Globus pallidus (tissue), 1 donor: Measurements from ENCODE around the gene MTF1.
A peak's percentile ranks its signal among the peaks of the same experiment; 100 is the strongest.

Experiments
- DNase-seq: peaks from one replicate; pipeline ENCODE4 v3.0.0-alpha.2; 2015; ENCODE audit warnings: low spot score

MTF1 gene

DNA sequence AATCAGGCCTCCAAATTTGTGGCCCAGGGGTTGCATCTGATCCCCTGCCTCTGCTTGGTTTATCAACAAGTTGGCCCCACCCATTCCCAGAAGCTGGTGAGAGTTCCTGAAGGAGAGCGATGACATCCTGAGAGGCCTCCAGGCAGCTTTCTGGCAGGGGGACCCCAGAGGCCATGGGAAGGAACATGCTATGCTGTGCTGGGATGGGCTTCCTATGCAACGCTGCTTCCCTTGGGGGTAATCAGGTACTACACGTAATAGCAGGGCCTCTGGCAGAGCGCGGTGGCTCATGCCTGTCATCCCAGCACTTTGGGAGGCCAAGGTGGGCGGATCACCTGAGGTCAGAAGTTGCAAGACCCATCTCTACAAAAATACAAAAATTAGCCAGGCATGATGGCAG, 8.4 kb upstream of the MTF1 start:
- DNase-seq: no peak

DNA sequence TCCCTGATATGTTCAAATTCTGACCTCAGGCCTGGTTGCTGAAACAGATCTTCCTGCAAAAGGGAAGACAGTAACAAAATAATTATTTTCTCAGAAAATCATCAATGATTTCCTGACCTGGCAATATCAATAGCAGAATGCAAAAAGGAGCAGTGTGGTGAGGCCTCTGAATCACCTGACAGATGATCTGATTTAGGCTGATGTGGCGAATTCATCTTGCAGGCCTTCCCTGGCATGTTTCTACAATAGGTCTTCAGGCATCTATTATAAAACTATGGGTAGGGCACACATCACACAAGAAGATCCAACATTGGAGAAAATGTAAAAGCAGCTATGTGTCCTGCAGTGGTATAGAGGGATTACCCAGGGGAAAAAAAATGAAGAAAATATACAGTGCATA, 7.1 kb upstream of the MTF1 start:
- no peak for DNase-seq

DNA sequence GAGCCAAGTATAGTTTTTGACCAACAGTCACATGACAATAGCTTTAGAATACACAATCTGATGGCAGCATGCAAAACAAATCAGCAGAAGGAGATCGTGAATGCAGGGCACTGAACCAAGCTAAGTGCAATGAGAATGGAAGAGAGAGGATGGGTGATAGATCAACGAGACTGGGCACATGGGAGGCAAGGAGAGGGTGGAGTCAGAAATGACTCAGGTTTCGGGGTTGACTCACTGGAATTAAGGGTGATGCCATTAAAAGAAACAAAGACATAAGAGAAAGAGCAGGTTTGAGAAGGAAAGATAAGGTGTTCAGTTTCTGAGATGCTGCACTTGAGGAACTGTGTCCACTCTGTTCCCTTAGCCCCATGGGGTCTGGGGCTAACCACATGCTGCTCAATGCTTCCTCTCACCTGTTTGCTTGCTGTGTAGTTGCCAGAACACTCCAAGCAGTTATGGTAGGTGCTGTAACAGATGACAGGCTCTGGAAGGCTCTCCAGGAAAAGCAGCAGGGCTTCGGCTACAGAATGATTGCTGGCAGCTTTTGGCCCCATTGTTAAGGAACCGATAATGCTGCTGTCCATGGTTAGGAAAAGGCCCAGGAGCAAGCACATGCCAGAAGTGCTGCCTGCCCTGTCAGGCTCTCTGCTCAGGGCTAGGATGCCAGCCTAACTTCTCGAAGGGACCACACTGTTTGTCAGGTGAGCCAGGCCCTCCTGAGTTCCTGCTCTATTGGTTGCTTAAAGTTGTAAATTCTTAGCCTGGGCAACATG, 6.1 kb upstream of the MTF1 start:
- DNase-seq: no peak

DNA sequence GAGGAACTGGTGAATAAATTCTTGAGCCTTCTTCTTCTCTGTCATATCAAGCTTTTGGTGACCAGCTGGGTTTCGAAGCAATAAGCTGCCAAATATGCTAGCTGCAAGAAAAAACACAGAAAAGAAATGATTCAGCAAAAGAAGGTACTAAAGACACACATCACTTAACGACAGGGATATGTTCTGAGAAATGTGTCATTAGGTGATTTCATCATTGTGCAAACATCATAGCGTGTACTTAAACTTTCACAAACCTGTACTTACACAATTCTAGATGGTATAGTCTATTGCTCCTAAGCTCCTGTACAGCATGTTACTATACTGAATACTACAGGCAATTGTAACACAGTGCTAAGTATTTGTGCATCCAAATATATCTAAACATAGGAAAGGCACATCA, 2.9 kb upstream of the MTF1 start:
- DNase-seq: no peak

DNA sequence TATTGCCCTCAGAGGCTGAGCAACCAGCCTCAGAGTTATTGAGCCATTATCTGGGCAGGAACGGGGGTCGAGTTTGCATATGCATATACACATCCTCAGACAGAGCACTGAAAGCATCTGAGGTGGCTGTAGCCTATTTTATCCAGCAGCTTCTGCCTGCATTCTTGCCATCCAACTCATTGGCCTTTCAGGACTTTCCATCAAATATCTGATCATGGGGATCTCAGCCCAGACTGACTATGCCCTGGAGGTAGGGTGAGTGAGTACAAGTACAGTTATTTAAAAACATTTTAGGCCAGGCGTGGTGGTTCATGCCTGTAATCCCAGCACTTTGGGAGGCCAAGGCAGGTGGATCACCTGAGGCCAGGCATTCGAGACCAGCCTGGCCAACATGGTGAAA, 1.8 kb upstream of the MTF1 start:
- DNase-seq: no peak

DNA sequence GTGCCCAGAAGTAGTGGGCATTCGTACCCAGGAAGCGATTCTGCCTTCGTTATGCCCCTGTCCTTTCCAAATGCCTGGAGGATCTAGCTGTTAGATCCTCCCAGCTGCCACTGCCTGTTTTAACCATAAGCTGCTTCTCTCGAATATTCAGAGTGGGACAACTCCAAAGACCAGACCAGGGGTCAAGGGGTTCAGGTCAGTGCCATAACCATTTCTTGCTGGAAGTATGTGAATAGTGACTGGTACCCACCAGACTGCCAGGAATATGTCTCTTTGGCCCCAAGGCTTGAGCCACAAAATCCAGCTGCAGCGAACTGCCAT, 914 bp upstream of the MTF1 start:
- no peak for DNase-seq

DNA sequence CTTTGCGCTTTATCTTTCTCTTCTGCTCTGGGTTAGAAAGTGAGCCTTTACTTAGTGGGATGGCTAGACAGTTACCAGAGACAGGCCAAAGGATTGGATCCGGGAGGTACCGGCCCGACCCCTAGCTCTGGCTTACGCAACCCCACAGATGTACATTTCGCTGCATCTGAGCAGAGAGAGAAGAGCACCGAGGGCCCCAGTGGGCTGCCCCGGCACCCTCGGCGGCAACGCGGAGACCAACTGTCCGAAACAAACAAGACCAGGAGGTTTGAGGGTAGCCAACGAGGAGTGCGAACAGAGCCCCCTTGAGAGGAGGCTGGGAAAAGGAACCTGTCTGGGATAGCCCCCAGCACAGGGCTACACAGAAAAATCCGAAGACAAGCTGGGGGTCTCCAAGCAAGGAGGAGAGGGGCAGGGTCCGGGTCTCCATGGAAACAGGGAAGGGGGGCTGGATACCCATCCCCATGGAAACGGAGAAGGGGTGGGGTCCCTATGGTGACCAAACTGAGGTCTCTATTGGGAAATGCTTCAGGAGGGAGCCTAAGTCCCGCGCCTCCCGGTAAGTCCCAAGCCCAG, 373 bp downstream of the MTF1 start:
- DNase-seq: no peak

DNA sequence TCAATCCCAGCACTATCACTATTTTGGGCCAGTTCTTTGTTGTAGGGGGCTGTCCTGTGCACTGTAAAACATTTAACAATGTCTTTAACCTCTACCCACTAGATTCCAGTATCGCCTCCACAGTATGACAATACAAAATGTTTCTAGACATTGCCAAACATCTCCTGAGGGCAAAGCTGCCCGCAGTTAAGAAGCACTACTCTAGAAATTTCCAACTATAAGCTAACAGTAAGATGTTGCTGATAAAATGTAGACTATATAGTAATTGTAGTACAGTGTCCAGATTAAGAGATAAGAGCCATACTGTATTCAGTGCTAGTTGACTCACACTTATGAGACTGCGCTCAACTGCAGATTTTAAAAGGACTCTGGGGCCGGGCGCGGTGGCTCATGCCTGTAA, 5.0 kb downstream of the MTF1 start:
- no peak for DNase-seq

DNA sequence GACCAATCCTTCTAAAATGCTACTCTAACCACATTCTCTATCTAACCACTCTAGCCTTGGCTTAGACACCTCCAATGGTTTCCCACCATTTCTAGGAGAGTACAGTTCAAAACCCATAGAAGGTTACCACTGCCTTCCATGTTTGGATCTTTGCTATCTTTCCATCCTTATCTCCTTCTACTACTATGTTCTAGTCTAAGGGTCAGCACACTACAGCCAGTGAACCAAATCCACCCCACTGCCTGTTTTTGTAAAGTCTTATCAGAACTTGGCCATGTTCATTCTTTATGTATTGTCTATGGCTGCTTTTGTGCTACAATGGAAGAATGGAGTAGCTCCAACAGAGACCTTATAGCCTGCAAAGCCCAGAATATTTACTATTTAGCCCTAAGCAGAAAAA, 6.2 kb downstream of the MTF1 start:
- DNase-seq: no peak

DNA sequence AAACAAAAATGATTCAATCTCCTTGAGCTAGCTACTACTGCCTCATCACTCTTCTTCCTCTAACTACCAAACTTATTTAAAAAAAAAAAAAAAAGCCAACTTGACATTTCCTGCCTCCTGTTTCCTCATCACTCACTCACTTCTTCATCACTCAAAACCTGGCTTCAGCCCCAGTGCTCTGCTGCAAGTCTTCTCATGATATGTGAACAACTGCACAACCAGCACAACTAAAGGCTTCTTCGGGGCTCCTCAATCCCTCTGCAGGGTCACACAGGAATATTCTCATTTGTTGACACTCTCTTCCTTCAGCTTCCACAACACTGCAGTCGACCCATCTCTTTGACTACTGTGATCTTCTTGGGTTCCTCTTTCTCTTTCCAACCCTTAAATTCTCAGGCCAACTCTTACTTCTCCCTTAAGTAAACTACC, 7.6 kb downstream of the MTF1 start:
- DNase-seq: peak; percentile 19

DNA sequence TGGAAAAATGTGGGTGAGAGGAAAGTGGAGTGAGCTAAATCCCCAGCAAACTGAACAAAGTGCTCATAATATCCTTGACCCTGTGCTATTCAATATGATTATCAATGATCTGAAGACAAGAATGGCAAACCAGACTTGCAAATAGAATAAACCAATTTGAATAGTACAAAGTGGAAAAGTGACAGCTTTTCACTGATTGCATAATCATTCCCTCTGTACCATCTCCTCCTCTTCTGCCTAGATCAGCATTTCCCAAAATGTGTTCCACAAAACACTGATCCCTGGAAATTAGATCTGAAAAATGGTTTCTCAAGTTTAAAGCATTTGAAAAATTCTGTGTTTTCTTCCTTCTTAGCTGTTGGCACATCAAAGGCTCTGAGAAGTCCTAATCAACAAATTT, 8.1 kb downstream of the MTF1 start:
- no peak for DNase-seq

DNA sequence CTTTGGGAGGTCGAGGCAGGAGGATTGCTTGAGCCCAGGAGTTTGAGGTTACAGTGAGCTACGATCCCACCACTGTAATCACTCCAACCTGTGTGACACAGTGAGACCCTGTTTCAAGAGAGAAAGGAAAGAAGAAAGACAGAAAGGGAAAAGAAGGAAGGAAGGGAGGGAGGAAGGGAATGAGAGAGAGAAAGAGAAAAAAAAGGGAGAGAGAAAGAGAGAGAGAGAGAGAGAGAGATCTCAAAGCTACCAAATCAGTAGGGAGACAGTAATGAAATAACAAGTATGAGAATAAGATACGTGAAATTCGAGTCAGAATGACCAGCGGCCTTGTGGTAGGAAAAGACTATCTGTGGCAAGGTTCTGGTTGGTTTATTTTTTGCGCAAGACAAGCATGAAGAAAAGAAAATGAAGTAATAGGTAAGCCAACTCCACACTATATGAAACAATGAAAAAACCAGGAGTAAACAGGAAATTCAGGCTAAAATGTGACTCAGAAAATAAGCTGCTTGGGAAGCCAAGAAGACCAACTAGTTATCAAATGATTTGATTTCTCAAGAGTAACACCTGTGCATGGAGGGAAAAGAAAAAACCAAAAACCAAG, 8.9 kb downstream of the MTF1 start:
- DNase-seq: no peak

DNA sequence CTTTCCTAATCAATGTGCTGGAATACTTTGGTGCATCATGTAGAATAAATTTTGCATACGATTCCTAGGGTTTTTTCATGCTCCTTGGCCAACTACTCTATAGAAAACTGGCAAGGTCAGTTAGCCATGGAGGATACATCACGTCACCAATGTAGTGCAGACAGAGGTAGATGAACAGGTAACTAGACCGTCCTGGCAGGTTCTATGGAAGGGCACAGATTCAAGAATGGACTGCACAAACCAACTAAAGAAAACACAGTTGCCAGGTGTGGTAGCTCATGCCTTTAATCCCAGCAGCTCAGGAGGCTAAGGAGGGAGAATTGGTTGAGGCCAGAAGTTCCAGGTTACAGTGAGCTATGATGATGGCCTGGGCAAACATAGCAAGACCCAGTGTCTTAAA, 9.9 kb downstream of the MTF1 start:
- DNase-seq: no peak

DNA sequence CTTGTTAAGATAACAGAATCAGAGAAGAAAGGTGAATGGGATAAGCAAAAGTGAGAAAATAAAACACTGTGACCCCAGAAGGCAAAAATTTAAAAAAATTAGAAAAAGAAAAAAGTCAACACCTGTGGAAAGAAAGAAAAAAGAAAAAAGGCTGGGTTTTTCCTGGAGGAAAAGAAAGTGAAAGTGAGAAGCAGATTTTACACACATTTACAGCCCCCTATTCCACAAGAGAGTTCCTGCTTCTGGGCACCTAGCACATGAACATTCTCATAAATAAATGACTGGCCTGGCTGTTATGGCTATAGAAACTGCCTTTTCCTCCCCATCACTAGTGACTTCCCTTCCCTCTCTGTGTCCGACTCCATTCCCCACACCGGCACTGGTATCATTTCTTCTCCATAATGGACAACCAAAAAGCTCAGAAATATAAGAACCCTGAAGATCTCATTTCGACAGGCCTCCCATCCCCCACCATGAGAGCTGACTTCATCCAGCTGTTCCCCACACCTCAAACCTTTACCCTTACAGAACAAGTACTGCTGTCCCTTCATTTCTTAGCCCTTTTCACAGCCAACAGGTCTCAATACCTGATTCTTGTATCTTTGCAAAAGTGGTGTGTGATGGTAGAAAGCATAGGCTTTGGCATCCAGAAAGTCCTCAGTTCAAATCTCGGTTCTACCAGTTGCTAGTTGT, 12.6 kb downstream of the MTF1 start:
- no peak for DNase-seq

DNA sequence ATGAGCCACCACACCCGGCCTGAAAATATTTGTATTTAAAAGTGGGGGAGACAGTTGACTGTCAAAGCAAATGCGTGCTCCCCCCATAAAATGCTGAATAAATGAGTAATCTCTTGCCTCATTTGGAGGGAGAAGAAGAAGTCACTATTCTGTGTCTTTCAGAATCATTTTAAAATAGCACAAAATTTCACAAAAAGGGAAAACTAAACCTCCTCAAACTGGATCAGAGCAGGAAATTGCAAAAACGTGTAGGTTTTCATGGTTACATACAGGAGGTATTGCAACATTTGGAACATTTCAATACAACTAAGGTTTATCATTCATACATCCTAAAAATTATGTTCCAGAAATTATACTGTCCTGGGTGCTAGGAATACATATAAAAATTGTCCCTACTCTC, 13.6 kb downstream of the MTF1 start:
- no peak for DNase-seq

DNA sequence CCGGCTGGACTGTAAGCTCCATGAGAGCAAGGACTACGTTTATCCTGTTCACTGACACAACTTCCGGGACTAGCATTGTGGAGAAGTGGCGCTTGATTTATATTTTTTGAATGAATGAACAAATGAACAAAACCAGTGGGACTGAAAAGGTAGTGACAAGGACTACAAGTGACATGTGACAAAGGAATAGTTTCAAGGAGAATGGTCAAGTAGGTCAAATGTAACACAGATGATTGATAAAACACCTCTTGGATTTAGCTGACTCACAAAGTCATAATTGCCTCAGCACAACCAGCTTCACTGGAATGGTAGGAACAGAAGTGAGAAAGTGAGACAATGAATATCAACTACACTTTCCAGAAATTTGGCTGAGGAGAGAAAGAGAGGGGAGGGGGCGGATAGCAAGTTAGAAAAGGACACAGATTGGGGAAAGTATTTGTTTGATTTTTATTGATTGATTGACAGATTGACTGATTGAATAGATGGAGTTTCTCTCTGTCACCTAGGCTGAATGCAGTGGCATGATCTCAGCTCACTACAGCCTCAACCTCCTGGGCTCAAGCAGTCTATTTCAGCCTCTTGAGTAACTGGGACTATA, 14.2 kb downstream of the MTF1 start:
- no peak for DNase-seq

DNA sequence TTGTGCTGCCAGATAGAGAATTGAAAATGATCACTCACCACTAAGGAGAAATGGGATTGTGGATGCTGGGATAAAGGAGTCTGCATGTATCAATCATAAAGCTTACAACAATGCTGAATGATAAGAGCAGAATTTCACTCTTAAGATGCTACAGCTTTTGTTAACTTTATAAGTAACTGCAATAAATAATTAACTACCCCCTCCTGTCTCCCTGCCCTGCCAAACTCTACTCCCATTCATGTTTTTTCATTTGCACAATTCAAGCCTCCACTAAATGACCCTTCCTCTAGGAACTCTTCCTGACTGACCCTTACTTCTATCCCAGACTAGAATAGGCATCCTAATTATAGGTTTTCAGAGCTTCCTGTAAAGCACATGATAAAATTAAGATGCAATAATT, 14.9 kb downstream of the MTF1 start:
- DNase-seq: no peak

DNA sequence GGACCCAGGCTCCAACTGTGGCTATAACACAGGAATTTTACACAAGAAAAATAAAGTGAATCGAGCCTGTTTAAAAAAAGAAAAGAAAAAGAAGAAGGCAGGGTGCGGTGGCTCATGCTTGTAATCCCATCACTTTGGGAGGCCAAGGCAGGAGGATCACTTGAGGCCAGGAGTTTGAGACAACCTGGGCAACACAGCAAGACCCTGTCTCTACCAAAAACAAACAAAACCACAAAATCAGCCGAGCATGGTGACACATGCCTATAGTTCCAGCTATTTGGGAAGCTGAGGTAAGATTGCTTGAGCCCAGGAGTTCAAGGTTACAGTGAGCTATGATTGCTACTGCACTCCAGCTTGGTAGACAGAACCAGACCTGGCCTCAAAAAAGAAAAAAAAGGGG, 17.7 kb downstream of the MTF1 start:
- DNase-seq: no peak

DNA sequence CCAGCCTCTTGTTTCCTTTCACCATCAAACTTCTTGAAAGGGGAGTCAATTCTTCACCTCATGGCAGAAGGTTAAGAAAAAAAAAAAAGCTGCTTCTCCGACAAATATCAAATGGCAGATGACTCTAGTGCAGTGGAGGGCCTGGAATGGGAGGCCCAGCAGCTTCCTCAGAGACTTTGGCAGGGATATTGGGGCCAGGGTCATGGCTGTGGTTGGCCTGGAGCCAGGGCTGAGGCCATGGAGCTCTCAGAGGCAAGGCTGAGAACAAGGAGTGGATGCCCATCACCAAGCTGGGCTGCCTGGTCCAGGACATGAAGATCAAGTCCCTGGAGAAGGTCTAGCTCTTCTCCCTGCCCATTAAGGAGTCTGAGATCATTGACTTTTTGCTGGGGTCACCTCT, 18.7 kb downstream of the MTF1 start:
- no peak for DNase-seq

DNA sequence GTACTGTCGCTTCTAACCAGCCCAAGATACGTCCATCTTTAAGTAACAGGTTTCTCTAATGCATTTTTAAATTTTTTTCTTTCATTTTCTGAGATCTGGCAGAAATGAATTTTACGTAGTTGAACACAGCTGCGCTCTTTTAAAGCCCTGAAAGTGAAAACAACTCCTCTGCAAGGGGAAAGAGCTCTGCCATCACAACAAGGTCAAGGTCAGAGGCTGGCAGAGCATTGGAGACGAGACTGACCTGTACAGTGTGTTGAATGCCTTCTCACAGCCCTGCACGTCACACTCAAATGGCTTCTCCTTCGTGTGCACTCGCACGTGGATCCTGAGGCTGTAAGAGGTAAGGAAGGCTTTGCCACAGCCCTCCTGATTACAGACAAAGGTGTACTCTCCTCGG, 19.7 kb downstream of the MTF1 start:
- DNase-seq: no peak

DNA sequence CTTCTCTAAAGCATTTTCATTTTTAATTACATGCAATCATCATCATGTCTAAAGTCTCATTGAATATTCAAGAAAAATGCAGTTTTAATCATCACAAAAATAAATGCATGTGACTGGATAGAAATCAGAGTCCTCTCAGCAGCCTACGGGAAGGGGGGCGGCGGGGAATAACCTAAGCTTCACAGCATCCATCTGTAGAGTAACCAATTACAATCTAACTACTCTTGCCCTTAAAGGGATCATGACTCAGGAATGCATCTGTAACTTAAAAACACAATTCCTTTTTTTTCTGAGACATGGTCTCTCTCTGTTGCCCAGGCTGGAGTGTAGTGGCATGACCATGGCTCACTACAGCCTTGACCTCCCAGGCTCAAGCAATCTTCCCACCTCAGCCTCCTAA, 22.6 kb downstream of the MTF1 start:
- no peak for DNase-seq

DNA sequence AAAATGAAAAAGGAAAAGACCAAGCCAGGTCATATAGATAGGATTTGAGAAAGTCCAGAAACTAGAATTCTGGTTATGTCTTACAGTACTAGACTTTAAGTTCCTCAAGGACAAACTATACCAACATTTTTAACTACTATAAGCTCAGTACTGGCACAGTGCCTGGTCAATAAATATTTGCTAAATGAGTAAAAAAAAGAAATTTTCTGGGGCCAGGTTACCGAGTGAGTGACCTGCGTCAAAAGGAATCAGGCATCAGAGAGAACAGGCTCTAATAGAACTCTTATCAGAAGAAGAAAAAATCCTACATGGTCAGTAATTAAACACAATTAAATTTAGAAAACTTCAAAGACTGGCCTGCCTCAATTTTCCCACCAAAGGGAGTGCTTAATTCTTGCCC, 27.6 kb downstream of the MTF1 start:
- DNase-seq: no peak

DNA sequence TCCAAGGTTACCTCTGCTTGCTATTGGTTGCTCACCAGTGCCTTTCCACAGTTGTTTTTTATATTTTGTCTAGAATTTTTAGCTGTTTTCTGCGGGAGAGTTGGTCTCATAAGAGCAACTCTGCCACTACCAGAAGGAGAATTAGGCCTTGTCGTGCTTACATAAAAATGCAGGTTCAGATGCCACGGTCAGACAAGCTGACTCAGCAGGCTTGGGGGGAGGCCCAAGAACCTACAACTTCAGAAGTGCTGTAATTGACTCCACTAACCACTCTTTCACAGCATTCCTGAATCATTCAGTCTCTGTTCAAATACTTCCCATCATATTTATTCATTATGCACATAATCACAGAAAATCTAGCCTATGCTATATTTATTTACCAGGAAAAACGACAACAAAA, 28.3 kb downstream of the MTF1 start:
- no peak for DNase-seq
